Measurements from ENCODE around the gene GLT6D1. TPM values are rescaled to one million over a fixed set of nuclear protein-coding genes. Genes with fewer than 3 reads are reported as not detected.

Gene GLT6D1
- total and polyA plus RNA-seq, 7 donors: not detected

- Histone ChIP-seq H3K36me3 (no peaks in the 10 kb centered on the region), H3K4me3 (no peak overlapping the region), H3K4me1 (no peaks in the 10 kb centered on the region), H3K9me3 (no peaks in the 10 kb centered on the region), H3K27me3 (peaks cover 0 to 17% (median 11%) of the 10 kb centered on the region in 3 donors), H3K27ac (no peak overlapping the region)
- 72 to 78% methylated on average over 15 of the region's 15 CpGs for whole genome bisulfite sequencing, 2 donors
- DNase-seq: peak; percentile 41
- TF ChIP-seq POLR2A (IDR thresholded peaks at IDR 0.05) (no peak), EP300 (IDR thresholded peaks at IDR 0.05) (no peak), POLR2AphosphoS5 (IDR thresholded peaks at IDR 0.05) (no peak), CTCF (IDR thresholded peaks at IDR 0.05) (no peak)
- intact Hi-C loops (cut with DNase I): no loop called here
Observed at GRCh38 chr9:135586601-135587109, 52.7 kb downstream of the GLT6D1 start.

GRCh38 chr9:135584934-135585333 is 54.4 kb downstream of the GLT6D1 start:
- H3K4me3 ChIP-seq: no peak overlapping the region

GRCh38 chr9:135584371-135584770 is 55.0 kb downstream of the GLT6D1 start:
- Histone ChIP-seq H3K9me3 (no peaks in the 10 kb centered on the region), H3K27ac (no peak overlapping the region), H3K4me1 (no peaks in the 10 kb centered on the region), H3K4me3 (no peak overlapping the region), H3K27me3 (peaks cover 0 to 19% (median 0%) of the 10 kb centered on the region in 3 donors), H3K36me3 (no peaks in the 10 kb centered on the region)
- peak; percentile 41 for DNase-seq
- TF ChIP-seq POLR2A (IDR thresholded peaks at IDR 0.05) (no peak), EP300 (IDR thresholded peaks at IDR 0.05) (no peak), CTCF (IDR thresholded peaks at IDR 0.05) (no peak), POLR2AphosphoS5 (IDR thresholded peaks at IDR 0.05) (no peak)
- intact Hi-C loops (cut with DNase I): no loop called here
- 45 to 65% methylated on average over 5 of the region's 5 CpGs for WGBS, 2 donors

More at GRCh38 chr9:135584934-135585333, 54.4 kb downstream of the GLT6D1 start:
- H3K36me3 ChIP-seq: no peaks in the 10 kb centered on the region
- WGBS, 2 donors: 65 to 76% methylated on average over 16 of the region's 16 CpGs
- no peaks in the 10 kb centered on the region for H3K4me1 ChIP-seq
- no peak for TF ChIP-seq POLR2AphosphoS5 (IDR thresholded peaks at IDR 0.05)
- no peak for TF ChIP-seq POLR2A (IDR thresholded peaks at IDR 0.05)
- no peak for TF ChIP-seq CTCF (IDR thresholded peaks at IDR 0.05)
- TF ChIP-seq EP300 (IDR thresholded peaks at IDR 0.05): no peak
- peak; percentile 51 for DNase-seq
- H3K9me3 ChIP-seq: no peaks in the 10 kb centered on the region
- H3K27ac ChIP-seq: no peak overlapping the region
- peaks cover 0 to 23% (median 0%) of the 10 kb centered on the region in 3 donors for H3K27me3 ChIP-seq
- intact Hi-C loops (cut with DNase I): no loop called here

- Histone ChIP-seq H3K36me3 (no peaks in the 10 kb centered on the region), H3K27ac (no peak overlapping the region), H3K27me3 (peaks cover 0 to 19% (median 0%) of the 10 kb centered on the region in 3 donors), H3K9me3 (peaks cover 0 to 2% (median 0%) of the 10 kb centered on the region in 4 donors), H3K4me3 (no peak overlapping the region), H3K4me1 (no peaks in the 10 kb centered on the region)
- intact Hi-C loops (cut with DNase I): no loop called here
- no peak for DNase-seq
- TF ChIP-seq EP300 (IDR thresholded peaks at IDR 0.05) (no peak), POLR2A (IDR thresholded peaks at IDR 0.05) (no peak), POLR2AphosphoS5 (IDR thresholded peaks at IDR 0.05) (no peak), CTCF (IDR thresholded peaks at IDR 0.05) (no peak)
- WGBS, 2 donors: 85 to 90% methylated on average over 16 of the region's 16 CpGs
Observed at GRCh38 chr9:135583688-135584011, 55.7 kb downstream of the GLT6D1 start.

Data from sigmoid colon (tissue), 7 donors.